Measurements from ENCODE around the gene PHF20. TPM values are rescaled to one million over a fixed set of nuclear protein-coding genes. Genes with fewer than 3 reads are reported as not detected.
"Not testable (repeated sequence)": the region's sequence is repeated elsewhere in the genome, so short reads cannot be mapped to it uniquely, and the experiment has no call there.

PHF20 gene
- total RNA-seq, 1 donor: 30.9 TPM

GRCh38 chr20:35771367-35771688 lies 487 bp upstream of the PHF20 start:
- H3K4me3 ChIP-seq (ENCODE audit: low read depth, low read length): peak overlapping the region; percentile 50
- TF ChIP-seq, protein P1, sequence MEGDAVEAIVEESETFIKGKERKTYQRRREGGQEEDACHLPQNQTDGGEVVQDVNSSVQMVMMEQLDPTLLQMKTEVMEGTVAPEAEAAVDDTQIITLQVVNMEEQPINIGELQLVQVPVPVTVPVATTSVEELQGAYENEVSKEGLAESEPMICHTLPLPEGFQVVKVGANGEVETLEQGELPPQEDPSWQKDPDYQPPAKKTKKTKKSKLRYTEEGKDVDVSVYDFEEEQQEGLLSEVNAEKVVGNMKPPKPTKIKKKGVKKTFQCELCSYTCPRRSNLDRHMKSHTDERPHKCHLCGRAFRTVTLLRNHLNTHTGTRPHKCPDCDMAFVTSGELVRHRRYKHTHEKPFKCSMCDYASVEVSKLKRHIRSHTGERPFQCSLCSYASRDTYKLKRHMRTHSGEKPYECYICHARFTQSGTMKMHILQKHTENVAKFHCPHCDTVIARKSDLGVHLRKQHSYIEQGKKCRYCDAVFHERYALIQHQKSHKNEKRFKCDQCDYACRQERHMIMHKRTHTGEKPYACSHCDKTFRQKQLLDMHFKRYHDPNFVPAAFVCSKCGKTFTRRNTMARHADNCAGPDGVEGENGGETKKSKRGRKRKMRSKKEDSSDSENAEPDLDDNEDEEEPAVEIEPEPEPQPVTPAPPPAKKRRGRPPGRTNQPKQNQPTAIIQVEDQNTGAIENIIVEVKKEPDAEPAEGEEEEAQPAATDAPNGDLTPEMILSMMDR (IDR thresholded peaks at IDR 0.05; ENCODE audit: insufficient read depth, low read length): no peak
- no peak for DNase-seq (ENCODE audit: low read depth)

GRCh38 chr20:35772563-35773058 lies 796 bp downstream of the PHF20 start:
- DNase-seq (ENCODE audit: low read depth): peak; percentile 14

GRCh38 chr20:35773154-35773751 lies 1.4 kb downstream of the PHF20 start:
- peak; percentile 40 for DNase-seq (ENCODE audit: low read depth)
- H3K4me3 ChIP-seq (ENCODE audit: low read depth, low read length): peak overlapping the region; percentile 96
- TF ChIP-seq, protein P1 (IDR thresholded peaks at IDR 0.05; ENCODE audit: insufficient read depth, low read length): no peak

More at GRCh38 chr20:35772563-35773058, 796 bp downstream of the PHF20 start:
- H3K4me3 ChIP-seq (ENCODE audit: low read depth, low read length): peak overlapping the region; percentile 96
- TF ChIP-seq, protein P1 (IDR thresholded peaks at IDR 0.05; ENCODE audit: insufficient read depth, low read length): no peak

GRCh38 chr20:35774391-35774790 lies 2.6 kb downstream of the PHF20 start:
- no peak overlapping the region for H3K4me3 ChIP-seq (ENCODE audit: low read depth, low read length)
- DNase-seq (ENCODE audit: low read depth): no peak
- TF ChIP-seq, protein P1 (IDR thresholded peaks at IDR 0.05; ENCODE audit: insufficient read depth, low read length): no peak

DNA sequence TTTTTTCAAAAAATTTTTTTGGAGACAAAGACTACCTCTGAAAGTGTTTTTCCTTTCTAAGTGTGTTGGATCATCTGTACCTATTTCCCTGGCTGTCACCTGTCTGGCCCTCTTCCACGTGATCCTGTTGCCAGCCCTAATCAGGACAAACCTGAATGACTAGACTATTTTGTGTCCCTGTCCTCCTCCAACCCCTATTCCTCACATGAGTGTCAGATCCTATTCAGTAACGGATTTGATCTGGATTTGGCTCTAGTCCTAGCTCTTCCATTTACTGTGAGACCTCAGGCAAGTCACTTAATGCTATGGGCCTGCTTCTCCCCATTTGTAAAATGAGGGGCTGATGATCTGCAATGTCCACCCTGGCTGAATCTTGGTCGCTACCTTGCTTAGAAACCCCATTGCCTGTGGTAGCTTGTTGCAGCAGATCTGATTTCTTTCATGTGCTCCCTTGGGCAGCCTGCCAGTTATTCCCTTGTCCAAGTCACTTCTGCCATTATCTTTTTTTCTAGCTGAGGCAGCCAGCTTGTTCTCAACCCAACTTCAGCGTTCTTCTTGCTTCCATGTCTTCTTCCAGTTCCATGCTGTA lies 4.8 kb downstream of the PHF20 start:
- no peak overlapping the region for H3K4me3 ChIP-seq (ENCODE audit: low read depth, low read length)
- DNase-seq (ENCODE audit: low read depth): peak; percentile 73
- TF ChIP-seq, protein P1 (IDR thresholded peaks at IDR 0.05; ENCODE audit: insufficient read depth, low read length): no peak

GRCh38 chr20:35783811-35784210 lies 12.0 kb downstream of the PHF20 start:
- not testable (repeated sequence) for DNase-seq (ENCODE audit: low read depth)

GRCh38 chr20:35785541-35785940 lies 13.7 kb downstream of the PHF20 start:
- H3K4me3 ChIP-seq (ENCODE audit: low read depth, low read length); DNase-seq (ENCODE audit: low read depth): not testable (repeated sequence)

More at GRCh38 chr20:35783811-35784210, 12.0 kb downstream of the PHF20 start:
- not testable (repeated sequence) for H3K4me3 ChIP-seq (ENCODE audit: low read depth, low read length)

DNA sequence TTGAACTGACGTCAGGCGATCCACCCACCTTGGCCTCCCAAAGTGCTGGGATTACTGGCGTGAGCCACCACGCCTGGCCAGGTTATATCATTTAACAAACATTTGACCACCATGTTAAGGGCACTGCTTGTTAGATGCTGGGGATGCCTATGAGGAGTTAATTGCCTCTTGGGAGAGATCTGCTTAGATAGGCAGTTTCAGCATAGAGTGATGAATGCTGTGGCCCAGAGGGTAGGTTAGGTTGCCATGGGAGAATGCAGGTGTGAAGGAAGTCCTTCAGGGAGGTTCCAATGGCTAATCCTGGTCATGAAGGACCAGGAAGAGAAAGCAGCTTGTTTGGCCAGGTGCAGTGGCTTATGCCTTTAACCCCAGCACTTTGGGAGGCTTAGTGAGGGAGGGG lies 17.0 kb downstream of the PHF20 start:
- H3K4me3 ChIP-seq (ENCODE audit: low read depth, low read length): no peak overlapping the region
- DNase-seq (ENCODE audit: low read depth): no peak

More for the DNA sequence above, 17.0 kb downstream of the PHF20 start:
- TF ChIP-seq, protein P1 (IDR thresholded peaks at IDR 0.05; ENCODE audit: insufficient read depth, low read length): no peak
